Adipocyte (in vitro differentiated cells): ENCODE measurements around the gene ATXN1.

ENCODE experiments used
- DNase-seq: peaks from one replicate; pipeline ENCODE4 v3.0.0-alpha.2; 2015; ENCODE audit warnings: low read depth
- H3K27me3 ChIP-seq: replicated peaks from 2 replicates; pipeline ENCODE4 v1.7.0; 2013; ENCODE audit warnings: mild to moderate bottlenecking, low read length, moderate library complexity; ENCODE audit not compliant: control insufficient read depth, insufficient read depth
- H3K36me3 ChIP-seq: 2 replicates; pipeline ENCODE4 v1.7.0; 2013; ENCODE audit warnings: low read length, mild to moderate bottlenecking, moderate library complexity; ENCODE audit not compliant: control insufficient read depth, insufficient read depth, severe bottlenecking
- H3K4me1 ChIP-seq: 2 replicates; pipeline ENCODE4 v1.7.0; 2013; ENCODE audit warnings: mild to moderate bottlenecking, low read length, moderate library complexity; ENCODE audit not compliant: control insufficient read depth, insufficient read depth
- H3K4me3 ChIP-seq: 2 replicates; pipeline ENCODE4 v1.7.0; 2013; ENCODE audit warnings: mild to moderate bottlenecking, low read length, moderate library complexity
- H3K9ac ChIP-seq: 2 replicates; pipeline ENCODE4 v1.7.0; 2013; ENCODE audit warnings: mild to moderate bottlenecking, low read length, moderate library complexity
- H3K9me3 ChIP-seq: 2 replicates; pipeline ENCODE4 v1.7.0; 2013; ENCODE audit warnings: mild to moderate bottlenecking, low read length, moderate library complexity; ENCODE audit not compliant: control insufficient read depth

The ATXN1 gene

DNA sequence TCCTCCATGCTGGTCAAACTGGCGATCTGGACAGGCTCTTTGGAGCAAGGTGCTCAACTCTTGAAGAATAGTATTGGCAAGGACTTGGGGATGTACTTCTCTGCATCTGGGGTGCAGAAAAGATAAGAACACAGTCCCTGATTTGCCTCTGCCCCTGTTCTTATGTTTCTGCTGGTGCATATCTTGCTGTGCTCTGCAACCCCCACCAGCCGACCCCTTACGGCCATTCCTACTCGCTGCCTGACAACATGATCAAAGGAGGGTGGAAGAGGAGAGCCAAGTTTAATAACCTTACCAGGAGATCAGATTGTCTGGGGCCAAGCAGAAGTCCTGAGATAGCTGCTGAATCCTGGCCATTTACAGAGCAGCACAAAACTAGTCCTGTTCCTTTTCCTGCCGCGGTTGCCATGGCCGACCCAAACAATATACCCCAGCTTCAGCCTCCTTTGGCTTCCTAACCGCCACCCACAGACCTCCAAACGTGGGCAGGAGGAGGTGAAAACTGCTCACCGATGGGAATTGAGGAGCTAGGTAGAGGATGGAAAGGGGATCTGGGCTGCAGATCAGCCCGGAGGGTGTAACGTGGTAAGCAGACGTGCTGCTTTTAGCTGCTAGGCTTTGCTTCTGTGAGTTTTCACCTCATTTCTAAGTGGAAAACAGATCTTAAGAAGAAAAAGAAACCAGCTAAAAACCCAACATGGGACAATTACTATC lies 60.9 kb downstream of the ATXN1 start:
- Histone ChIP-seq H3K4me1 (peaks cover 34% of the 10 kb centered on the region), H3K36me3 (no peaks in the 10 kb centered on the region), H3K27me3 (no peaks in the 10 kb centered on the region), H3K9me3 (no peaks in the 10 kb centered on the region), H3K9ac (peak overlapping the region; percentile 70), H3K4me3 (peak overlapping the region; percentile 79)
- DNase-seq: no peak

DNA sequence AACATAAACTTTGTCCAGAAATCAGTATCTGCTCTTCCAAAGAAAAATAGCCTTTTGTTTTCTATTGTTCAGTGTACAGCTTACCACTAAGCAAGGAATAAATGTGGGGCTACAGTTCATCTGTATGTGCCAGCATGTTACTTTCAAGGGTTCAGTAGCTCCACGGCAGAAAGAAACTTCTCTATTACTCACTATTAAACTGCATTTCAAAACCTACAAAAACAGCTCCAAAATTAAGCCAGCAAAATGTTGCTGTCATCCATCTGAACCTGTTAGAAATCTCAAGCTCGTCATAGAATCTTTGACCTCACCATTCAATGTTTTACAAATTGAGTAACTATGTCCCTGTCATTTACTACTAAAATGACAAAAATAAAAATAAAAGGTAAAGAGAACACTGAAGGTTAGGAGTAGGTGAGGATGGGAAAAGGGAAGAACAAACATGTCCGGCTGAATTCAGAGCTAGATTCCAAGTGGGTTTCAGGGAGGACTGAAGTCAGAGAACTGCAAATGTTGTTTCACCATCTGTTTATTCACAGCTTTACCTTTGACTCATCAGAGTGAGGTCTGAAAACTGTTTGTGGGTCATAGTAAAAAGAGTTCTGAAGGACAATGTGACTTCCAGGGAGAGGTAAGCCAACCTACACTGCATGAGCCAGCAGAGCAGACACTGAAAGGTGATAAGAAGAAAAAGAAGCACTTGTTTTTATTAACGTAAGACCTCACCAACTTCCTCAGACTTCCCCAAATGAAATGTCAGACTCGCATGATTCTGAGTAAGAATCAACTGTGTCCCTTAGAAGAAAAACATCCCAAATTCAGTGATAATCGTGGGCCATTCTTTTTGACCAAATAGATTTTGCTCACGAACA lies 62.0 kb downstream of the ATXN1 start:
- no peak overlapping the region for H3K4me3 ChIP-seq
- H3K9me3 ChIP-seq: no peaks in the 10 kb centered on the region
- DNase-seq: no peak
- no peaks in the 10 kb centered on the region for H3K27me3 ChIP-seq
- no peaks in the 10 kb centered on the region for H3K36me3 ChIP-seq
- no peak overlapping the region for H3K9ac ChIP-seq
- H3K4me1 ChIP-seq: peaks cover 34% of the 10 kb centered on the region

DNA sequence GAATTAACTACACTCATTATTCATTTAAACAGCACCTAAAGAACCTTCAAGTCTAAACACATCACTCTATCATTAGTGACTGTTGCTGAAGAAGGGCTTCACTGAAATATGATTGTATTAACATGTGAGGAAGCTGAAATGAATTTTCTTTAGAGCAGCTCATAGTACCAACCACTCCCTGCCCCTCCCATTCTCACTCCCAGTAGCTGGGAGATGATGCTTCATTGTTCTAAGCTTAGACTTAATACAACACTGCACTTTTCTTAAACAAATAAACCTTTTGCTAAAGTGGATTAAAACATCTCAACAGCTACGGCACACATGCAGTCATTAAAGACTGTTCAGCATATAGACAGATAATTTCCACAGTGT lies 63.1 kb downstream of the ATXN1 start:
- Histone ChIP-seq H3K4me3 (no peak overlapping the region), H3K9ac (no peak overlapping the region), H3K9me3 (no peaks in the 10 kb centered on the region), H3K36me3 (no peaks in the 10 kb centered on the region), H3K27me3 (no peaks in the 10 kb centered on the region), H3K4me1 (peaks cover 30% of the 10 kb centered on the region)
- no peak for DNase-seq

DNA sequence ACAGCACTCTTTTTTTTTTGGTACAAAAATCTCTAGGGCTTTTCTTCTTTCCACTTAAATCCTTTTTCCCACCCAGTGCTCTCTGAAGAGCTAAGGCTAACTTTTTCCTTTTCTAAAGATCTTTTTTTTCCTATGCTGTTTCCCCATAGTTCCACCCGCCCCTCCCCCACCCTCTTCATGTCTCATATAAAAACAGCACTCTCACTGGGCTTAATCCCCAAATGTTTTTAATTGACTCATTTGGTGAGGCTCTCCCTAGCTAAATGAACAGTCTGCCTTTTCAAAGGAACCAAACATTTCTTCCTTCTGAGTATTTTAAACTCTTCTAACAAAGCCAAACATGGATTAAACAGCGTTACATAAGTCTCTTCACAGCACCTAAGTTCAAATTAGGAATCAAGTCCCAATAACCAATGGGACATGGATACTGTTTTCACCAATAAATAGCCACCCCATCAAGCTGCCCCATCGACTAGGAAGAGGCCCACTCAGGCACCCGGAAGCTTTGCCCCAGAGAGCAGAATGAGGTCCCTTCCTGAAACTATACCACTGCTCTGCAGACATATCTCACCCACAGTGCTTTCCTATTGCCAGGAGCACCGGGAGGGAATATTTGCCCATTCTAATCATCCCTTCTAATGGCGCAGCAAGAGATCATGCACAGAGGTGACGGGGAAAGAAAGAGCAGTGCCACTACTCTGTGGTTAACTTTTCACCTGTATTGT lies 63.7 kb downstream of the ATXN1 start:
- Histone ChIP-seq H3K9ac (no peak overlapping the region), H3K4me3 (no peak overlapping the region), H3K36me3 (no peaks in the 10 kb centered on the region), H3K9me3 (no peaks in the 10 kb centered on the region), H3K27me3 (no peaks in the 10 kb centered on the region), H3K4me1 (peaks cover 30% of the 10 kb centered on the region)
- no peak for DNase-seq

DNA sequence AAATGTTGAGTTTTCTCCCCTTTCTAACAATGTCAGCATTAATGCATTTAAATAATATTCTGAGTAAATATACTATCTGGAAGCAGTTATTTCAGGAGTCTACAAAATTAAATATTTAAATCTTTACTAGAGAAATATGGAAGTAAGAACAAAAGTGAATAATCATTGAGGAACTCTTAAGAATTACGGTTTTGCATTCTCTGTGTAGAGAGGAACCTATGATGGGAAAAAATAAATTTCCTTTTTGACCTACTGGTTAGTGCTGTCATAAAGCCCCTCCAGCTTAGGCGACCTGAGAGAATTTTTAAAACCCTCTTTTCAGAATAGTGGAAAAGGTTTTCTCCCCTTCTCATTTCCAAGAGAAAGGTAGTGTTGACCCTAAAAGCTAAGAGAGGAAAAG lies 64.8 kb downstream of the ATXN1 start:
- no peaks in the 10 kb centered on the region for H3K36me3 ChIP-seq
- no peaks in the 10 kb centered on the region for H3K9me3 ChIP-seq
- no peak overlapping the region for H3K9ac ChIP-seq
- H3K4me1 ChIP-seq: peaks cover 30% of the 10 kb centered on the region
- H3K27me3 ChIP-seq: no peaks in the 10 kb centered on the region
- DNase-seq: no peak
- H3K4me3 ChIP-seq: no peak overlapping the region

DNA sequence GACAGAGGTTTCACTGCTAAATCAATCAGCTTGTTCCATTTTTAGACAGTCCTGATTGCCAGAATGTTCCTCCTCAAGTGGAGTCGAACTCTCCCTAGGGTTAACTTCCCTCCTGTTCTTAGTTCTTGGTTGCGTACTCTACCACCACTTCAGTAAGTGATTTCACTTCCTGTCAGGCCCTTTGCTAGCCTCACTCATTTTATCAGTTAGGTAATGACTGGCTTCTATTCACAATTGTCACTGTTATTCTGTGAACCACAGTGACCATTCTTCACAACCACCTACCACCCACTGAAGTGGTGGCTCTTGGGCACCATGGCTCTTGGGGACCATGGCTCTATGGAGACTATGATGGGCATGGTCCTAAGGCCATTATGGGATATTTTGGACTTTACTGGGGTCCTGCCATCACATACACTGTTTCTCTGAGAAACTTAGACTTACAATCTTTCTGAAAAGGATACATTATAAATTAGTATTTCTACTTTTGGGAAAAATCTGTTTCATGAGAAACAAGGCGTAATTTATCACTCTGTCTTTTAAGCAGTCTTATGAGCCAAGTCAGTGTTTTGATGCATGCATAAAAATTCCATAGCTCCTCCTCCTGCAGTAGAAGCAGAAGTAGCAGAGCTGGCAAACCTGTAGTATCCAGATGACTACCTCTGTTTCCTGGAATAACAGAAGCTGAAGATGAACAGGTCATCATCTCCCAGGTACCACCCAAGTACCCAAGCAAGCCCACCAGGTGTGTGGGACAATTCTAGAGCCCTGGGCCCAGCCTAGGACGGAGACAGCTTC lies 66.3 kb downstream of the ATXN1 start:
- DNase-seq: no peak
- Histone ChIP-seq H3K9me3 (no peaks in the 10 kb centered on the region), H3K4me3 (no peak overlapping the region), H3K9ac (no peak overlapping the region), H3K36me3 (no peaks in the 10 kb centered on the region), H3K4me1 (peaks cover 35% of the 10 kb centered on the region), H3K27me3 (no peaks in the 10 kb centered on the region)

DNA sequence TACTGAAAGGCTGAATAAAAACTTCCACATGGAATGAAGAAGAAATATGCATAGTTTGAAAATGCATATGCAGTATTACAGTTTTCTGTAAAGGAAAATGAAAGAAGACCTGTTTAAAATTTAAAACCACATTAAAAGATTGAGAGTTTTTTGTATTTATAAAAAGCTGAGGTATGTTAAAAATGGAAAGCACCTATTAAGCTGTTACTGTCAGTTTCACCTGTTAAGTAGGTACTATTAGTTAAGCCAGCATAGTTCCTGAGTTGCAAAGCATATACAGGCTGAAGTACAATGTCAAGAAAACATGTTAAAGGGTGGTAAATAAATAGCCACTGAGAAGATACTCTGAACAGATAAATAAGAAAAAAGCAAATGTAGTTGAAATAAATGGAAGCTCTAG lies 69.9 kb downstream of the ATXN1 start:
- DNase-seq: no peak
- H3K4me3 ChIP-seq: no peak overlapping the region
- H3K36me3 ChIP-seq: no peaks in the 10 kb centered on the region
- H3K9ac ChIP-seq: no peak overlapping the region
- peaks cover 21% of the 10 kb centered on the region for H3K4me1 ChIP-seq
- no peaks in the 10 kb centered on the region for H3K9me3 ChIP-seq
- no peaks in the 10 kb centered on the region for H3K27me3 ChIP-seq

DNA sequence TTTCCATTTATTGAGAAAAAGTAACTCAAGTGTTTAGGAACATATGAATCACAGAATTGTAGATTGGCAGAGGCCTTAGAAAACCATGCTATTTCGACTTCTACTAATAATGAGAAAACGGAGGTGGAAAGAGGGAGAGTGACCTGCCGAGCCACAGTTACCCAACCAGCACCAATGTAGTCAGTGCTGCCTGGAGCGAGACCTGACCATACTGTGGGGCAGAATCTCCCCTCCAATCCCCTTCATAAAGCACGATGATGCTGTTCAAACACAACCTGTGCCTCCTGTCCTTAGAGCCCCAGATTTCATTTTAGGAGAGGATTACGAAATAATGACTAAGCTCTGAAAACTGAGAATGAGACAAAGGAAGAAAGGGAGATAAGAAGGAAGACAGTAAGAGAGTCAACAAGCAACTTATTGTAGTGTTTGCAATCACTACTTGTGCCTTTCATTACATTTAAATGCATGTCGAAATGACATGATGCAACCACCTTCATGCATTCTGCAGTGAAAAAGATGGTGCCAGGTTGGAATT lies 70.6 kb downstream of the ATXN1 start:
- Histone ChIP-seq H3K36me3 (no peaks in the 10 kb centered on the region), H3K9ac (no peak overlapping the region), H3K9me3 (no peaks in the 10 kb centered on the region), H3K27me3 (no peaks in the 10 kb centered on the region), H3K4me3 (no peak overlapping the region), H3K4me1 (peaks cover 21% of the 10 kb centered on the region)
- DNase-seq: peak; percentile 66

DNA sequence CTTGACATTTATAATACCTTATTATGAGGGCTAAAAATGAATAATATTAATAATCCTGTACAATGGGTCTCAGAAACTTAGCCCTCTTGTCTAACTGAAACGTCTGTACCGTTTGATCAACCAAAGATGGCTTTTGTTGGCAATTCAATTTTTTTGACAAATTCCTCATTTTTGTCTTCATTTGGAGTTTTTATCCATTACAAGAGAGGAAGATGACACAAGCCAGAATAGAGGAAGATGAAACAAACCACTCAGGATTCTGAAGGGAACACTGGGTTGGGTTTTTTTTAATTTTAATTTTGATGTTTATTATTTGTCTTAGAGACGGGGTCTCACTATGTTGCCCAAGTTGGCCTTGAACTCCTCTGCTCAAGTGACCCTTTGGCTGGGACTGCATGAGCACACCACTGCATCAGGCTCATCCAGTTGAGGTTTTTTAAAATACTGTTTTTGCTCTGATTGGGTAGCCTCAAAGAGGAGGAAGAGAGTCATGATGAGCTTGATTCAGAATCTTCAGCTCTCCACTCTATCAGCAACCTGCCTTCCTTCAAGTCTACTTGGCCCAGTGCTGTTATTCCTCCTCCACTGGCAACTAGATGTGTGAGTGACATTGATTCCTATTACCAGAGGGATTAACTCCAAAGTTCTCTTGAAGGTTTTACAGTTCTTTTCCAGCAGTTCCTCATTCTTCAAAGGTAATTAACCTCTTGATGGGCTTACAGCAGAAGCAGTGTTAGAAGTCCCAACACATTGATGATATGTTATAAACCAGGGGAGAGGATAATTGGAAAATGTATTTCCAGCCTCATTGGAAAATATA lies 71.3 kb downstream of the ATXN1 start:
- Histone ChIP-seq H3K4me3 (no peak overlapping the region), H3K9me3 (no peaks in the 10 kb centered on the region), H3K27me3 (no peaks in the 10 kb centered on the region), H3K9ac (no peak overlapping the region), H3K36me3 (no peaks in the 10 kb centered on the region), H3K4me1 (peaks cover 26% of the 10 kb centered on the region)
- no peak for DNase-seq

DNA sequence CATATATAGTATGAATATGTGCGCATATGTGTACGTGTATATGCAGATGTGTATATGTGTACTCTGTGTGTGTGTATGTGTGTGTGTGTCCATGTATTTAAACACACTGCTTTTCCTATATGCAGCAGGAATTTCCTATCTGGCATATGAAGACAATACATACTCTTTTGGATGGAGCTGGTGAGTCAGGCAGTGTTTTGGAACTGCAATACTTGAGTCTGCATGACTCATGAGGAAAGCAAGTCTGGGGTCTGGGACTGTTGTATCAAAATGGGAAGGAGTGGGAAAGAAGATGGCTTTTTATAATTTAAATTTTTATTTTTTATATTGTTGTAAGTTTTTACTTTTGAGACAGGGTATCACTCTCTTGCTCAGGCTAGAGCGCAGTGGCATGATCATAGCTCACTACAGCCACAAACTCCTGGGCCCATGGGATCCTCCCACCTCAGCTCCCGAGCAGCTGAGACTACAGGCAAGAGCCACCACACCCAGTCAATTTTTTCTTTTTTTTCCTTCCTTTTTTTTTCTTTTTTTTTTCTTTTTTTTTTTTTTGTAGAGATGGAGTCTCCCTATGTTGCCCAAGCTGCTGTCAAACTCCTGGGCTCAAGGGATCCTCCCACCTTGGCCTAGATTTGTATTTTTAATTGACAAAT lies 72.2 kb downstream of the ATXN1 start:
- H3K27me3 ChIP-seq: no peaks in the 10 kb centered on the region
- H3K4me3 ChIP-seq: peak overlapping the region; percentile 45
- no peaks in the 10 kb centered on the region for H3K36me3 ChIP-seq
- no peaks in the 10 kb centered on the region for H3K9me3 ChIP-seq
- no peak overlapping the region for H3K9ac ChIP-seq
- peaks cover 35% of the 10 kb centered on the region for H3K4me1 ChIP-seq
- peak; percentile 88 for DNase-seq
